Activated B cell treated with CpG ODN at 0.5 μM for 24 hours (primary cell): Measurements from ENCODE around the gene MRPS27. TPM values are rescaled to one million over a fixed set of nuclear protein-coding genes. Genes with fewer than 3 reads are reported as not detected.

ENCODE experiments used
- ATAC-seq: fragments of 200-7000 bp; cut with Tn5 transposase; one replicate; pipeline ENCODE4 v1.10.0; 2021; ENCODE audit warnings: low read depth, mild to moderate bottlenecking, moderate library complexity
- CTCF ChIA-PET: fragments of 350-600 bp; sonication (Branson Sonifier 250); formaldehyde crosslinking; loops from one replicate; lab custom pipeline; 2021; ENCODE audit warnings: antibody characterized with exemption; lab: Charles Lee
- POLR2A ChIA-PET: fragments of 350-600 bp; sonication (Branson Sonifier 250); formaldehyde crosslinking; loops from one replicate; lab custom pipeline; 2021; ENCODE audit warnings: antibody characterized with exemption; lab: Charles Lee
- DNase-seq: peaks from one replicate; pipeline ENCODE4 v3.0.0; 2022
- H3K27ac Mint-ChIP-seq: one replicate; pipeline ENCODE4 v1.8.0; 2020; ENCODE audit warnings: mixed read lengths
- H3K27me3 Mint-ChIP-seq: one replicate; pipeline ENCODE4 v1.8.0; 2021; ENCODE audit warnings: mixed read lengths
- H3K36me3 Mint-ChIP-seq: one replicate; pipeline ENCODE4 v1.8.0; 2021; ENCODE audit warnings: low read depth, mixed read lengths
- H3K4me1 Mint-ChIP-seq: one replicate; pipeline ENCODE4 v1.8.0; 2021; ENCODE audit warnings: mixed read lengths
- H3K4me3 Mint-ChIP-seq: one replicate; pipeline ENCODE4 v1.8.0; 2020; ENCODE audit warnings: mild to moderate bottlenecking, mixed read lengths
- H3K9me3 Mint-ChIP-seq: one replicate; pipeline ENCODE4 v1.8.0; 2020; ENCODE audit warnings: mixed read lengths
- intact Hi-C: fragments of 100-400 bp; cut with micrococcal nuclease; formaldehyde crosslinking; loops from one replicate; pipeline ENCODE4 v1.15.1; 2024
- total RNA-seq: library from RNA; stranded (reverse); gene quantifications from 2 replicates; pipeline ENCODE4 v1.2.3, GENCODE V29; 2022
- TF ChIP-seq, protein P1 (sequence below): fragments of 200-600 bp; IDR thresholded peaks from one replicate; pipeline ENCODE4 v1.8.0; 2022; ENCODE audit warnings: antibody characterized with exemption, mild to moderate bottlenecking

Gene MRPS27
- total RNA-seq, 1 donor from 2014 or later, result 69.2 TPM

DNA sequence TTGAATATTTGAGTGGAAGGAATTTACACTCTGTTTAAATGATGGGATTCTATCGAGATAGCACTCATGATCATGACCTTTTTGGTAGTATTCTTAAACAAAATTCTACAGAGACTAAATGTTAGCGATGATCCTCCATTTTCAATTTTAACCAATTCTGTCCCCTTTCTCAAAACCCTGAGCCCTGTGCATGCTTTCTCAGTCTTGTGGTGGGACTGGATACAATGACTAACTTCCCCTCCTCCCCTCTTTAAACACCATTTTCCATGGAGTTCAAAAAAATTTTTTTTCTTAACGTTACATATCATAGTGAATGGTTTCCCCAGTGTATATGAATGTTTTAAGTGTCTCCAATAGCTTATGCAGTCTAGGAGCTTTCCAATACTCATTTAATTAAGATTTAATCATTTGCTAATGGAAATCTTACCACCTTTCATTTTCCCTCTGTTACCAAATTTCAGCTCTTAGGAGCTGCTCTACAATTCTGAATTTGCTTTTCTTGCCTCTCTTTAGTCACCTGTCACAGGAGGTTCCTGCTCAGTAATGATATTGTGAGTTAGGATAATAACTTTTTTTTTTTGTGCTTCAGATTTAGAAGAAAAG lies 111.6 kb downstream of the MRPS27 start:
- Mint-ChIP-seq H3K4me1 (no peaks in the 10 kb centered on the region), H3K4me3 (no peak overlapping the region), H3K27me3 (no peaks in the 10 kb centered on the region), H3K9me3 (no peaks in the 10 kb centered on the region), H3K36me3 (peaks cover 3% of the 10 kb centered on the region), H3K27ac (no peak overlapping the region)
- intact Hi-C loops, result no loop called here
- DNase-seq, result no peak
- CTCF ChIA-PET, result no interaction called here
- POLR2A ChIA-PET, result interaction anchor here (0.7 kb wide), 1 partner anchor 17 kb away, joined by 4 read pairs; no protein-coding TSS in a partner anchor
- no peak for ATAC-seq
- TF ChIP-seq, protein P1, sequence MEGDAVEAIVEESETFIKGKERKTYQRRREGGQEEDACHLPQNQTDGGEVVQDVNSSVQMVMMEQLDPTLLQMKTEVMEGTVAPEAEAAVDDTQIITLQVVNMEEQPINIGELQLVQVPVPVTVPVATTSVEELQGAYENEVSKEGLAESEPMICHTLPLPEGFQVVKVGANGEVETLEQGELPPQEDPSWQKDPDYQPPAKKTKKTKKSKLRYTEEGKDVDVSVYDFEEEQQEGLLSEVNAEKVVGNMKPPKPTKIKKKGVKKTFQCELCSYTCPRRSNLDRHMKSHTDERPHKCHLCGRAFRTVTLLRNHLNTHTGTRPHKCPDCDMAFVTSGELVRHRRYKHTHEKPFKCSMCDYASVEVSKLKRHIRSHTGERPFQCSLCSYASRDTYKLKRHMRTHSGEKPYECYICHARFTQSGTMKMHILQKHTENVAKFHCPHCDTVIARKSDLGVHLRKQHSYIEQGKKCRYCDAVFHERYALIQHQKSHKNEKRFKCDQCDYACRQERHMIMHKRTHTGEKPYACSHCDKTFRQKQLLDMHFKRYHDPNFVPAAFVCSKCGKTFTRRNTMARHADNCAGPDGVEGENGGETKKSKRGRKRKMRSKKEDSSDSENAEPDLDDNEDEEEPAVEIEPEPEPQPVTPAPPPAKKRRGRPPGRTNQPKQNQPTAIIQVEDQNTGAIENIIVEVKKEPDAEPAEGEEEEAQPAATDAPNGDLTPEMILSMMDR, result no peak

DNA sequence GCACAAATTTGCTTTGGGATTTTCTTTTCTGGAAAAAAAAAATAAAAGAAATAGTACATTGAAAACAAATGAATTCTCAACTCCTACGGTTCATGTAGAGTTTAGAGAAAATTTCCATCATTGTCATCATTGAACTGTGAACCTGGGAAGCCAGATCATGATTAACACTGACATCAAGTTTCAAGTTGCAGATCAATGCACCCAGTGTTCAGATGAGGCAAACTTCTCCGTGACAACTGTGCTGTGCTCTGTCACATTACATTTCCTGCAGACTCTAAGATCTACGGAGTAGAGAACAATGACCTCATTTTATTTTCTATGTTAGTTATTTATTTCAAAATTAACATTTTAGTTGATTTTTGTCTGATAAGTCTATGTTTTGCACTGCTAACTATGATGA lies 113.0 kb downstream of the MRPS27 start:
- ChIA-PET POLR2A (no interaction called here), CTCF (no interaction called here)
- intact Hi-C loops, result no loop called here
- no peak overlapping the region for H3K4me3 Mint-ChIP-seq
- no peak for DNase-seq
- H3K4me1 Mint-ChIP-seq, result no peaks in the 10 kb centered on the region
- no peak for ATAC-seq
- TF ChIP-seq, protein P1, result no peak
- H3K36me3 Mint-ChIP-seq, result peaks cover 3% of the 10 kb centered on the region
- H3K27ac Mint-ChIP-seq, result no peak overlapping the region
- no peaks in the 10 kb centered on the region for H3K9me3 Mint-ChIP-seq
- H3K27me3 Mint-ChIP-seq, result no peaks in the 10 kb centered on the region

DNA sequence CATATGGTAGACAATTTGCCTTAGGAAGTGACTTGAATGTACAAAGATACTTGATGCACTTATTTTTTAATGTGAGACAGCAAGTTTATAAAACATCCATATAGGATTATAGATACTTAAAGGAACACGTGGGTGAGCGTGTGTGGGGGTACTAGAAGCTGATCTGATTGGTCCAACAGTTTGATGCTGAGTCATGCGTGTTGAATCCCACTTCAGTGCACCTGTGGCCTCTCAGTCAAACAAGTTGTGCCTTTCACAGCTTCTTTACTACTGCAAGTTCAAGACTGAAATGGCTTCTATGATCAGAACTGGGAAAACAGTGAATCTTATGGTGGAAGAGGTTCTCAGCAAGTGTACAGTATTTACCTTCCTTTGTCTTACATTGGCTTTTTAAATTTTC lies 113.9 kb downstream of the MRPS27 start:
- TF ChIP-seq, protein P1, result no peak

DNA sequence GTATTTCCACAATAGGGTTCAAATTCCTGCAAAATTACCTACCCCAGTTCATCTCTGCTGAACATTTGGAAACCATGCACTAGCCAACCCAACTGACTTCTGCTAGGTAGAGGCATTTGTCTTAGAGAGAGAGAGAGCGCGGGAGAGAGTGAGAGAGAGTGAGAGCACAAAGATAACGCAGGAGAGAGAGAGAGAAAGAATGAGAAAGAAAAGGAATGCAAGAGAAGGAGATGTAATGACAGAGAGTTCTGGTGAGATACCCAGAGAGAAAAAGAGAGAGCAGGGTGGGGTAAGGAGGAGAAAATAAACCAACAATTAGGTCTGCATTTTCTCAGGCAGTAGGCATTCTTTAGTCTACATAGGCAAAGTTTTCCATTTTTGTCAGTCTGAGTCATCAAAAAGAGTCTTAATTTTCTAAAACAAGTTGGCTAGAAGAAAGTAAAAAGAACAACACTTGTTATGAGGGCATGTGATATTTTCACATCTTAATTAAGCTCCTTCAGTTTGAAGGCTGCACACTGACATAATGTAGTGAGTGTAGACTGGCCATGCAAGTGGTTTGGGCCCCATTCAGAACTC lies 114.5 kb downstream of the MRPS27 start:
- ChIA-PET POLR2A (no interaction called here), CTCF (no interaction called here)
- no peak overlapping the region for H3K4me3 Mint-ChIP-seq
- DNase-seq (no peak), ATAC-seq (no peak)
- TF ChIP-seq, protein P1, result no peak
- H3K27ac Mint-ChIP-seq, result no peak overlapping the region
- no peaks in the 10 kb centered on the region for H3K9me3 Mint-ChIP-seq
- intact Hi-C loops, result no loop called here
- H3K27me3 Mint-ChIP-seq, result no peaks in the 10 kb centered on the region
- H3K36me3 Mint-ChIP-seq, result peaks cover 3% of the 10 kb centered on the region
- no peaks in the 10 kb centered on the region for H3K4me1 Mint-ChIP-seq

More for the DNA sequence above, 113.9 kb downstream of the MRPS27 start:
- H3K4me1 Mint-ChIP-seq, result no peaks in the 10 kb centered on the region
- no peak overlapping the region for H3K4me3 Mint-ChIP-seq
- POLR2A ChIA-PET, result no interaction called here
- intact Hi-C loops, result no loop called here
- H3K27ac Mint-ChIP-seq, result no peak overlapping the region
- ATAC-seq (no peak), DNase-seq (no peak)
- H3K9me3 Mint-ChIP-seq, result no peaks in the 10 kb centered on the region
- H3K36me3 Mint-ChIP-seq, result peaks cover 3% of the 10 kb centered on the region
- CTCF ChIA-PET, result no interaction called here
- no peaks in the 10 kb centered on the region for H3K27me3 Mint-ChIP-seq

DNA sequence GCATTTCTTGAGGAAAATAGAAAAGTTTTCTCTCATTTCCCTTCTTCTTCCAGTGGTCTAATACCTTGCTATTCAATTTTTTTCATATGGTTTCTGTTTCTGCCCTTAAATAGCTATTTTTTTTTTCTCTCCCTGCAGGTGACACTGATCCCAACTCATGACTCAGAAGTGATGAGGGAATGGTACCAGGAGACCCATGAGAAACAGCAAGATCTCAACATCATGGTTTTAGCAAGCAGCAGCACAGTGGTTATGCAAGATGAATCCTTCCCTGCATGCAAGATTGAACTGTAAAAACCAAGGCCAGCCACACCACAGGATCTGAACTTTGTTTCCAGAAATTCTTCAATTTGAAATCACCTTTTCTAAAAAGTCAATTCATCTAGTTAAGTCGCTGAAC lies 115.1 kb downstream of the MRPS27 start:
- TF ChIP-seq, protein P1, result no peak
- CTCF ChIA-PET, result no interaction called here
- H3K4me3 Mint-ChIP-seq, result no peak overlapping the region

More for the DNA sequence above, 115.1 kb downstream of the MRPS27 start:
- intact Hi-C loops, result no loop called here
- DNase-seq (no peak), ATAC-seq (no peak)
- Mint-ChIP-seq H3K4me1 (no peaks in the 10 kb centered on the region), H3K36me3 (peaks cover 3% of the 10 kb centered on the region), H3K27me3 (no peaks in the 10 kb centered on the region), H3K9me3 (no peaks in the 10 kb centered on the region), H3K27ac (no peak overlapping the region)
- POLR2A ChIA-PET, result no interaction called here
